Epithelial cell of prostate (primary cell): ENCODE measurements around the gene FXYD3.
"Not testable (repeated sequence)": the region's sequence is repeated elsewhere in the genome, so short reads cannot be mapped to it uniquely, and the experiment has no call there.

Experiments
- DNase-seq: peaks from one replicate; pipeline ENCODE4 v3.0.0-alpha.2; 2011; ENCODE audit warnings: low read depth, low spot score
- H3K27ac ChIP-seq: fragments of 450-650 bp; 2 replicates; pipeline ENCODE4 v1.5.1; 2017; ENCODE audit warnings: mild to moderate bottlenecking

FXYD3 gene

DNA sequence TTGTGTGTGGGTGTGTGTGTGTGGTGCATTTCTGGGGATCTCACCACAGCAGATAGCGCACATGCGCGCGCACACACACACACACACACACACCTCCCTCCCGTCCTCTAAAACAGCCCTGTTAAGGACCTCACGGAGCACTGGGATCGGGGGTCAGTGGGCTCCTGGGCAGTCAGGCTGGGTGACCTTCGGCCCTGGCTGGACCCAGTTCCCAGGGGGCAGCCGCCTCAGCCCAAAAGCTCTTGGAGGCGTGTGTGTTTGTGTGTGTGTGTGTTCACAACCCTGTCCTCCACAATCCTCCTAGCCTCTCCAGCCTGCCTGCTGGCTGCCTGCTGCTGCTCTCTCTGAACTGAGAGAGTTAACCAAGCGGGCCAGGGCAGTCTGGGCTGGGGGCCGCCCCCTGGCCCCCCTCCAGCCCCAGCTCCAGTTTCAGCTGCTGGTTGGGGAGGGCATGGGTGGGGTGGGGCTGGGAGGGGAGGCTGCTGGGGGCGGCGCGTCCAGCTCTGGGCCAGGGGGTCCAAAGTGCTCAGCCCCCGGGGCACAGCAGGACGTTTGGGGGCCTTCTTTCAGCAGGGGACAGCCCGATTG lies 22.8 kb downstream of the FXYD3 start, which contains the start of gene FXYD1:
FXYD1 (plus strand) TSS at position 520 of the 588 bp plus-strand sequence. CDS start 1,256 bp downstream, outside the sequence.
- H3K27ac ChIP-seq = no peak within 1 kb of the TSS
- no peak for DNase-seq

DNA sequence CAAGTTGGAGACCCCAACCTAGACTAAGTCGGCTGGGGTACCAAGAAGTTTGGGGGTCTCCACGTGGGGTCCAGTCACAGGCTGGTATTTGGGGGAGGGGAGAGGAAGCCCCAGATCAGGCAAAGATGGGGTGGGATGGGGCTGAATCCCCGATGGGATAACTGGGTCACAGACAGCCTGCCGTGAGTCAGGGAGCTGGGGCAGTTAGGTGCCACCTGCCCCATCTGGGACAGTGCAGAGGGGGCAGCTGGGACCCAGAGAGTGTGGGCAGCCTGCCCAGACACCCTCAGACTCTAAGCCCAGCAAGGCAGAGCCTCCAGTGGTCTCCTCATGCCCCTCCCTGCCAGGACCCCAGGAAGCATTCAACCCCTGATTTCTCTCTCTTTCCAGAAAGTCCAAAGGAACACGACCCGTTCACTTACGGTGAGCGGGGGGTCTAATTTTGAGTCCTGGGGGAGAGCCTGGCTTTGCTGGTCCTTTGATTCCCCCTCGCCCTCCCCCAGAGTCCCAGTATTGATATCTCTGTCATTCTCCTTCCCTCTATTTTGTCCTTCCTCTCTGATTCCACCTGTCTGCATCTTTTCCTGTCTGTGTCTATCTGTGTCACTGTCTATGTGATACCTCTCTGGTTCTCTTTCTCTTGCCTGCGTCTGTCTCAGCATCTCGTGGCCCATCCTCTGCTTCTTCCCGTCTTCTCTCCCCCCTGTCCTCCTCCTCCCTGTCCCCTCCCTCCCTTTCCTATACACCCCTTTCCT lies 24.8 kb downstream of the FXYD3 start:
- H3K27ac ChIP-seq = no peak overlapping the region
- DNase-seq = no peak

DNA sequence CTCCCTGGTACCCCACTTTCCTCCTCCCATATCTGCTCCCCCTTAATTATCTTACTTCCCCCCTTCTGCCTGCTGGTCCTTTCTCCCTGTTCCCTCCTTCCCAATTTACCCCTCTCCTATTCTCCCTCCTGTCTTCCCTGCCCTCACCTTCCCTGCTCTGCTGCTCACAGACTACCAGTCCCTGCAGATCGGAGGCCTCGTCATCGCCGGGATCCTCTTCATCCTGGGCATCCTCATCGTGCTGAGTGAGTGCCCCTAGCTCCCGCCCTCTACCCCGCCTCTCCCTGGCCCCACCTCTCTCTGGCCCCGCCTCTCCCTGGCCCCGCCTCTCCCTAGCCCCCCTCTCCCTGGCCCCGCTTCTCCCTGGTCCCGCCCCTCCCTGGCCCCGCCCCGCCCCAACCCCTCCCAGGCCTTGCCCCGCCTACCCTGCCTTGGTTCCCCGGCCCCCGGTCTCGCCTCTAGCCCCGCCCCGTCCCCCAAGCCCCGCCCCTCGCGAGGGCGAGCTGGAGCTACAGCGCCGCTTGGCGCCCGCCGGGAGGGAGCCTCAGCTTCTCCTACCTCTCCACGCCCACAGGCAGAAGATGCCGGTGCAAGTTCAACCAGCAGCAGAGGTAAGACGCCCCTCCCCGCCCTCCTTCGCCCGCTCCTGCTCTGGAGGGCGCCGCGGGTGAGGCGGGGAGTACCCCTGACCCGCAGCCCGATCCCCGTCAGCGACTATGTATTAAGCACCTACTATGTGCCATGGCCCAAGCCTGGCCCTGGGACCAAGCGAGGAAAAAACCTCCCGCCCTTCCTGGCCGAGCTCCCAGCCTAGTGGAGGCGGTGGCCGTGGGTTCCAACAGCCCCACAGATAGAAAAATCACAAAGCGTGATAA lies 25.6 kb downstream of the FXYD3 start:
- peak; percentile 70 for DNase-seq

DNA sequence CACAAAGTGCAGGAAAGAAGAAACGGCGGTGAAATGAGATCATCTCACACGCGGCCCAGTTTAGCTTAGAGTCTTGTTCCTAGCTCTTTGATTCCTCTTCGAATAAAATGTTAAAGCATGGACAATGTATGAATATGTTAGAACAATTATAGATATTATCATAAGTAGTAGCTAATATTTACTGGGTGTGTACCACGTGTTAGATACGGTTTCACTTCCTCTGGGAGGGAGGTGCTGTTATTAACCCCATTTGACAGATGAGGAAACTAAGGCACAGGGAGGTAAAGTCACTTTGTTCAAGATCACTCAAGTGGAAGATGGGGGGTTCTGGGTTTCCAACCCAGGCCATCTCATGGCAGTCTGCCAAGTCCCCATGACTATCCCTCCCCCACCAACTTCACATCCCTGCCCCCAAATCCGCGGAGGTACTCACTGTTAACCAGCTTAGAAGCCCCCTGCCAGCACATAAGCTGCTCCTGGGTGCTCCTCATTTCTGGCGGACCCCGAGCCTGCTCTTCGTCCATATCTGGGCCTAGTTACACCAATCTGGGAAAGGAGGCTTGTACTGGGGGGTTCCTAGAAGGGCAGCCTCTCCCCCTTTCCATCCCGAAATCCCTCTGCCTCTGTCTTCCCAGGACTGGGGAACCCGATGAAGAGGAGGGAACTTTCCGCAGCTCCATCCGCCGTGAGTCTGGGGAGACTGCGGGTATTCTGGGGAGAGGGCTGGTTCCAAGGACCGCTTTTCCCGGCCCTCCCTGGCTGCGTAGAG lies 26.4 kb downstream of the FXYD3 start:
- no peak overlapping the region for H3K27ac ChIP-seq
- DNase-seq = no peak

More for the DNA sequence above, 25.6 kb downstream of the FXYD3 start:
- H3K27ac ChIP-seq = no peak overlapping the region

DNA sequence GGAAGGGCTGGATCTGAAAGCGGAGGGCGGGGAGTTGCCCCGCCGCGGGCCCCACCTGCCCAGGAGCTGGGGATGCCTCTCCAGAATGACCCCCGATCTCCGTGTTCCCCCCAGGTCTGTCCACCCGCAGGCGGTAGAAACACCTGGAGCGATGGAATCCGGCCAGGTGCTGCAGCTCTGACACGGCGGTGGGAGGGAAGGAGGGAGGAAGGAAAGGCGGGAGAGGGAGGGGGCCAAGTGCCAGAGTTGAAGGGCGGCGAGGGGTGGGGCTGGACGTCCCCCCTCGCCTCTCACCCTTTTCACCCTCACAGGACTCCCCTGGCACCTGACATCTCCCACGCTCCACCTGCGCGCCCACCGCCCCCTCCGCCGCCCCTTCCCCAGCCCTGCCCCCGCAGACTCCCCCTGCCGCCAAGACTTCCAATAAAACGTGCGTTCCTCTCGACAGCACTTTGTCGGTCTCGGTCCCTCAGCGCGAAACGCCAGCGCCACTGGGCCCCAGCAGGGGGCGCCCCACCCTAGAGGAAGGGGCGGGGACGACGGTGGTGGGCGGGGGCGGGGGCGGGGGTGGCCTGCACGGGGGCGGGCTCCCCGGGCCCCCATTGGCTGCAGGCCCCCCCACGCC lies 27.1 kb downstream of the FXYD3 start:
- no peak overlapping the region for H3K27ac ChIP-seq
- DNase-seq = no peak

DNA sequence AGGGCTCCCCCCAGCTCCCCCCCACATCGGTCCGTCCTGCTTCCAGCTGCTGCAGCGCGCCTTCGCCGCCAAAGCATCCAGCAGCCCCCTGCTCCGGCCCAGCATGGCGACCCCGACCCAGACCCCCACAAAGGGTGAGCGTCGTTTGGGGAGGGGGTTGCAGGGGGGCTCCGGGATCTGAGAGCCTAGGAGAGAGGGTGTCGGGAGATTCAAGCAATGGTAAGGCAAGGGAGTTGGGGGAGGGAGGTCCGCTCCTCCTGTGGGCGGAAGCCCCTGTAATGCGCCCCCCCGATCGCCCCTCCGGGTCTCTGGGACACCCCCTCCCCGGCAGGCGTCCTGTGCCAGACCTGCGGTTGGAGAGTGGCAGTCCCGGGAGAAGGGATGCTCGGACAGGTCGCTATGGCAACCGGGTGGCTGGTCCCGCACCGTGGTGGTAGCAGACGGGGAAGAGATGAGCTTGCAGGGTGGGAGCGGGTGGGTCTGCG lies 27.6 kb downstream of the FXYD3 start, which contains the start of gene FXYD7:
FXYD7 (plus strand) TSS at position 25 of the 485 bp plus-strand sequence; CDS start at position 104, 79 bp downstream.
- DNase-seq = no peak
- H3K27ac ChIP-seq = no peak within 1 kb of the TSS

DNA sequence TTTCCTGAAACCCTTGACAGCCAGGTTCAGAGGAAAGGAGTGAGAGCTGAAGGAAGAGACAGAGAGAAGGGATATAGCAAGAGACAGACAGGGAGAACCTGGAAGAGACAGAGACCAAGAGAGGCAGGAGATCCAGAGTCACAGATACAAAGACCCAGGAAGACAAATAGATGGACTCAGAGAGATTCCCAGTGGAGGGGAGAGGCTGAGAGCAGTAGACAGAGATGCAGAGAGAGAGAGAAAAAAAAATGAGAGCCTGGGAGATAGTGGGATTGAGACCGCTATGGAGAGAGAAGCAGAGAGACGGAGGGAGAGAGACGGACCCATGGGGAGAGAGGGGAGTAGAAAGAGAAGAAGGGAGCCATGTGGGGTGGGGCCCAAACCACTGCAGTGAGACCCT lies 28.2 kb downstream of the FXYD3 start:
- no peak overlapping the region for H3K27ac ChIP-seq
- DNase-seq = no peak

DNA sequence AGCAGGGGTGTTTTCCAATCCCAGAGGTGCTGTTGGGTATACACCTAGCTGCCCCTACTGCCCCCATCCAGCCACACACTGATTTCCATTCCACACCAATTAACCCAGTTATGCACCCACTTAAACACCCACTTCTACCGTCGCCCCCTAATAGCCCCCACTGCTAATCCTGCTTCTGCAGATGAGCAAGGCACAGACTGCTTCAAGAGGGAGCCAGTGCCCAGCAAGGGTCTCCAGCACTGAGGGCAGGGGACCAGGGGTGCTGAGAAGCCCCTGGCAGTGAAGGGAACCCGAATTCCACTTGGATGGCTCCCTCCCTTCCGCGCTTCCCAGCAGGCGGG lies 28.6 kb downstream of the FXYD3 start:
- no peak for DNase-seq

DNA sequence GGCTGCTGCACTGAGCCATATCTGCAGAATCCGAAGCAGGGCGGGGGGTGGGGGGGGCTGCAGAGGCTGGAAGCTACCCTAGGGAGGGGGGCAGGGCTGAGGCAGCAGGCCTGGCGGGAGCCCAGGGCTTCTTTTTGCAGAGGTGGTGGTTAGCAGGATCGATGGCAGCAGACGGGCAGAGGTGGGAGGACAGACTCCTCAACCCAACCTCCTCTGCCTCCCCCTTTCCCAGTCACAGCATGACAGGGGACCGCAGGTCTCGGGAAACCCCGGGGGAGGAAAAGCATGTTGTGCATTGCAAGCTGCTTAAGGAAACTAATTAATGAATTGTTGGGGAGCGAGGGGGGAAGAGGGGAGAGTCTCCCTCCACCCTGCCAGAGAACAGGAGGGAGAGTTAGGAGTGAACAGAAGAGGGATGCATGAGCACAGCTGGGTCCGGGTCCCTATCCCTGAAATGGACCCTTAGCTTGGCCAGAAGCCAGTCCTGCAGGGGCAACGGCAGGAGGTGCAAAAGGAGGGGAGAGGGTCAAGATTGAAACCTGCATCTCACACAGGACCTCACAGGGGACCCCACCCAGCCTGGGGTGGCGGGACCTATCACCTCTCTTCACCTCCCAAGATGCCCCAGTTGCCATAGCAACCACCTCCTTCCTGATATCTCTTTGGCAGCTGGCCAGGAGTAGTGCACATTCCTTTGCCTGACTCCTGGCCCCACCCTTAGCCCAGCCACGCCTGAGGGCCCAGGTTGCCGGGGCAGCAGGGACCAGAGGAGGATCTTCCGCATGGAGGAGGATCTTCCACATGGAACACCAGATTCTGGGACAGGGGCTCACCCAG lies 29.2 kb downstream of the FXYD3 start:
- no peak overlapping the region for H3K27ac ChIP-seq
- DNase-seq = no peak

More for the DNA sequence above, 28.6 kb downstream of the FXYD3 start:
- no peak overlapping the region for H3K27ac ChIP-seq

DNA sequence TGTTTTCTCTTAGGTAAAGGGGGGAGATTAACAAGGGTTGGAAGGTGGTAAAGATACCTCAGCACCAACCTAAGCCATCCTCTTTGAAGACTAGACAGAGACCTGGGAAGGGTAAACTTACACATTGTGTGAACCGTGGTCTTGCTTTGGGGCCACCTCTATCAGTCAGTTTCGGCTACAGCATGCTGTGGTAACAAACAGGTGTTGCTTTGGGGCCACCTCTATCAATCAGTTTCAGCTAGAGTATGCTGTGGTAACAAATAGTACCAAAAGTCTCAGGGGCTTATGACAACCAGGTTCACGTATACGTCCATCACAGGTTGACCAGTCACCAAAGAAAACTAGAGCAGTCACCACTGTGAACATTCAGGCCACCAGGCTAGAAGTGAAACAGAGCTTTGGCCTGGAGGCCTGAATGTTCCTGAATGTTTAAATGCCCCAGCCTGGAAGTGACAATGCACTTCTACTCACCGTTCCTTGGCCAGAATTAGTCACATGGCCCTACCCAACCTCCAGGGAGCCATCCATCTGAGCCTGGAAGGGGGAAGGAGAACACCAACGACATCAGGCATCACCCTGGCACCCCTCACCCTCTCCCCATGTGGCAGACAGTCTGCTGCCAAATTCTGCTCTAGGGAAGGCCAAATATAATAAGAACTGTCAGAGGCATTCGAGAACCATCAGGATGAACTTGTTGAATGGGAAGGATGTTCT lies 31.3 kb downstream of the FXYD3 start:
- DNase-seq = no peak
- no peak overlapping the region for H3K27ac ChIP-seq

DNA sequence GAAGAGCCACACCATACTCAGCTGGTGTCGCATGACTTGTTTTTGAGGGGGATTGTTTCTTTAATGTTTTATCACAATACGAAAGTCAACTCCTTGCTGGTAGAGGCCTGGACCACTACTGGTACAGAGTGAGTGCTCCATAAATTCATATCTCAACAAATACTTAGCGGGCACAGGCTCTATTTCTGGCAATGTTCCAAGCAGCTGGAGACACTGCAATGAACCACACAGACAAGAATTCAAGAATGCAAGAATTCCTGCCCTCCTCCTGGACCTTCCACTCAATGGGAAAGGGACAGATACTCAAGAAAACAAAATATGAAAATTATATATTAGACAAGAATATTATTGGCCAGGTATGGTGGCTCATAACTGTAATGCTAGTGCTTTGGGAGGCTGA lies 33.8 kb downstream of the FXYD3 start:
- no peak for DNase-seq

DNA sequence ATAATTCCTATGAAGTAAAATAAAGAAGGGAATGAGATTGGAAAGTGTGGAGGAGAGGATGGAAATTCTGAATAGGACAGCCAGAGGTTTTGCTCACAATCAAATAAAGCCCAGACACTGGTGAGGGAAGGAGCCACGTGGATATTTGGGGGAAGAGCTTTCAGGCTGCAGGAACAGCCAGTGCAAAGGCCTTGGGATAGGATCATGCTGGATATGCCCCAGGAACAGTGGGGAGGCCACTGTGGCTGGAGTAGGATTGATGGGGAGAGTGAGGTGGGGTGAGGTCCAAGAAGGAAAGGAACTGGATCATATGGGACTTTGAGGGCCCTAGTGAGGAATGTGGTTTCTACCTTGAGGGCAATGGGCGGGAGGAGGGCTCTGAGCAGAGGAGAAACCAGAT lies 34.8 kb downstream of the FXYD3 start:
- no peak overlapping the region for H3K27ac ChIP-seq
- DNase-seq = no peak

More for the DNA sequence above, 33.8 kb downstream of the FXYD3 start:
- no peak overlapping the region for H3K27ac ChIP-seq

DNA sequence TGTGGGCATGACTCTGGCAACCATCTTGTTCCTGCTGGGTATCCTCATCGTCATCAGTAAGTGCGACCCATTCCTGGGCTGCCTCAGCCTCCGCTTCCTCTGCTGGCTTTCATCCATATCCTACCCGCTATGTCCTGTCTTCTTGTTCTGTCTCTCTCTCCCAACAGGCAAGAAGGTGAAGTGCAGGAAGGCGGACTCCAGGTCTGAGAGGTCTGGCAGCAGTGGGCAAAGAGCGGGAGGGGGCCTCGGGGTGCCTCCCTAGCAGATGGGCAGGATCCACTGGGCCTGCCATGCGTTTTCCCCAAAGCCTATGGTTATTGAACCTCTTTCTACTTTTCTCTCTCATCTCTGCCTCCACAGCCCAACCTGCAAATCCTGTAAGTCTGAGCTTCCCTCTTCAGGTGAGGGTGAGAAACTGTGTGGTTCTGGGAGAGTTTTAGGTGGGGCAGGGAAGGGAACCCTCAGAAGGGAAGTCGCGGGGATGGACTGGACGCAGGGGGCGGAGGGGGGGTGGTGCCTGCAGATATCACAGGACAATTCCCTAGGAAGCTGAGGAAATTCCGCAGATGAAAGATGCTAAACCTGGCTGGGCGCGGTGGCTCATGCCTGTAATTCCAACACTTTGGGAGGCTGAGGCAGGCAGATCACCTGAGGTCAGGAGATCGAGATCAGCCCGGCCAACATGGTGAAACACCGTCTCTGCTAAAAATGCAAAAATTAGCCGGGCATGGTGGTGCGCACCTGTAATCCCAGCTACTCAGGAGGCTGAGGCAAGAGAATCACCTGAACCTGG lies 35.8 kb downstream of the FXYD3 start:
- no peak for DNase-seq
- no peak overlapping the region for H3K27ac ChIP-seq

DNA sequence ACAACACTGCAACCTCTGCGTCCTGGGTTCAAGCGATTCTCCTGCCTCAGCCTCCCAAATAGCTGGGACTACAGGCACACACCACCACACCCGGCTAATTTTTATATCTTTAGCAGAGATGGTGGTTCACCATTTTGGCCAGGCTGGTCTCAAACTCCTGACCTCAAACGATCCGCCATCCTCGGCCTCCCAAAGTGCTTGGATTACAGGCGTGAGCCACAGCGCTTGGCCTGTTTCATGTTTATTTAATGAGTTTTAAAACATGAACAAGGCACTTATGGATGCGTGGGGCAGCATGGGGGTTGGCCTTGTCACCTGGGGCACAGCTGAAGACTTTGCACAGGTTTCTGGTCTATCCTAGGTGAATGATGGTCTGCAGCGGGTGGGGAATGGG lies 37.5 kb downstream of the FXYD3 start:
- DNase-seq, H3K27ac ChIP-seq: not testable (repeated sequence)

DNA sequence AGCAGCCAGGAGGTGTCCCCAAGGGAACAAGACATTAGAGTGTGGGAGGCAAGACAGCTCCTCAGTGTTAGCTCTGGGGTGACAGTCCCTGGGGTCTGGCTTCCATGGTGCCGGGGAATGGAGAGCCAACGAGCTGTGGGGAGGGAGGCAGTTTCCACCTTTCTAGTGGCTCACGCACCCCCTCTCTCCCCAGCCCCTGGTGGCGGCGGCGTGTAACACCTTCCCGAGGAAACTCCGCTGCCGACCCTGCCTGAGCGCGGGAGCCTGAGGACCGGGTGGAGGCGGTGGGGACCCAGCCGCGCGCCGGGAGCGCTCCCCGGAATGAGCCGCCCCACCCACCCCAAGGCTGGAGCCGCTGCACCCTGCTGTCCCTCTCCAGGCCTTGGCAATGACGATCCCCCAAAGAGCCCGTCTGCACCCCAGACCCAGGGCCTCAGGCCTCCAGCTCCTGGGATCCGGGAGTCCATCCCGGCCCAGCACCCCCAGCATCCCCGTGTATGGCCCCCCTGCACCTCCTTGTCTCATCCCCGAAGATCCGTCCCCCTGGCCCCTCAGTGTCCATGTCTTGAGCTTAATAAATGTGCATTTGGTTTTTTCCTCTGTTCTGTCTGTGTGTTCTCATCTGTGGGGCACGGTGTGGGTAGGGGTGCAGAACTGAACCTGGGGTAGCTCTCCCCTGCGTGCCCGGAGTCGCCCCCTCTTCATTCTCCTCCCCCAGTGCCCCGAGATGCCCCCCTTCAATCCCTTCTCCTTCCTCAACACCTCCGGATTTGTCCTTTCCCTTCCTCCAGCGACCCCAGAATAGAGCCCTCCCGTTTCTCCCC lies 38.3 kb downstream of the FXYD3 start:
- peak overlapping the region; percentile 67 for H3K27ac ChIP-seq

More for the DNA sequence above, 38.3 kb downstream of the FXYD3 start:
- DNase-seq = no peak
